H1 (cell line): ENCODE measurements around the gene TSC2. TPM values are rescaled to one million over a fixed set of nuclear protein-coding genes. Genes with fewer than 3 reads are reported as not detected.
"Not testable (repeated sequence)": the region's sequence is repeated elsewhere in the genome, so short reads cannot be mapped to it uniquely, and the experiment has no call there.

Experiments used
- CTCF ChIA-PET: fragments of 300-600 bp; sonication (Branson Sonifier 250); formaldehyde crosslinking; loops from one replicate; lab custom pipeline; 2021; ENCODE audit not compliant: partially characterized antibody; lab: Charles Lee
- POLR2A ChIA-PET: fragments of 300-600 bp; sonication (Branson Sonifier 250); formaldehyde crosslinking; loops from one replicate; lab custom pipeline; 2021; ENCODE audit warnings: inconsistent platforms; ENCODE audit not compliant: partially characterized antibody; lab: Charles Lee
- DNase-seq, 2 experiments: peaks; one replicate each; pipeline versions ENCODE4 v3.0.0 to v3.0.0-alpha.2; 2010 to 2022; ENCODE audit warnings: low spot score in 2 of 2, low read depth in 1 of 2, mixed read lengths in 1 of 2
- FAIRE-seq: peaks from 2 replicates; lab custom pipeline; 2011; peaks lifted over from hg19 to GRCh38; lab: Jason Lieb, UNC
- H2AFZ ChIP-seq: 2 replicates; pipeline ENCODE4 v1.8.1; 2012; ENCODE audit warnings: low read length, inconsistent platforms
- H2AK5ac ChIP-seq: 2 replicates; pipeline ENCODE4 v1.6.1; 2013; ENCODE audit warnings: low read depth, low read length
- H2BK120ac ChIP-seq: replicated peaks from 2 replicates; pipeline ENCODE3; 2013; ENCODE audit warnings: low read depth, low read length, inconsistent platforms
- H2BK12ac ChIP-seq: 2 replicates; pipeline ENCODE4 v1.6.1; 2013; ENCODE audit warnings: low read depth, low read length
- H2BK15ac ChIP-seq: 2 replicates; pipeline ENCODE4 v1.6.1; 2013; ENCODE audit warnings: low read length
- H2BK20ac ChIP-seq: 2 replicates; pipeline ENCODE4 v1.6.1; 2013; ENCODE audit warnings: low read length
- H2BK5ac ChIP-seq: 2 replicates; pipeline ENCODE4 v1.6.1; 2013; ENCODE audit warnings: low read depth, low read length
- H3K14ac ChIP-seq: 2 replicates; pipeline ENCODE4 v1.6.1; 2013; ENCODE audit warnings: inconsistent platforms; ENCODE audit not compliant: insufficient read length
- H3K18ac ChIP-seq: 2 replicates; pipeline ENCODE4 v1.6.1; 2013; ENCODE audit warnings: low read length; ENCODE audit errors: extremely low read depth
- H3K23ac ChIP-seq: 2 replicates; pipeline ENCODE4 v1.6.1; 2013; ENCODE audit warnings: inconsistent platforms; ENCODE audit not compliant: insufficient read length
- H3K23me2 ChIP-seq: 2 replicates; pipeline ENCODE4 v1.6.1; 2013; ENCODE audit warnings: low read depth, low read length
- H3K27ac ChIP-seq: 2 replicates; pipeline ENCODE4 v1.6.1; 2011; ENCODE audit warnings: low read depth, low read length, inconsistent platforms
- H3K27me3 ChIP-seq, 4 experiments: replicated peaks in 1 of 4; 1 replicate in 1 of 4; 2 replicates in 3 of 4; pipeline versions ENCODE4 v1.6.1 to v1.8.1; 2011 to 2013; ENCODE audit warnings: low read length in 3 of 4, mild to moderate bottlenecking in 3 of 4, inconsistent platforms in 2 of 4, mixed read lengths in 2 of 4, moderate library complexity in 1 of 4; ENCODE audit not compliant: control insufficient read depth in 3 of 4, insufficient read depth in 3 of 4; ENCODE audit errors: extremely low read depth in 1 of 4
- H3K36me3 ChIP-seq, 4 experiments: 2 replicates each; pipeline versions ENCODE4 v1.6.1 to v1.8.1; 2011 to 2013; ENCODE audit warnings: mild to moderate bottlenecking in 4 of 4, low read length in 3 of 4, moderate library complexity in 2 of 4, control low read depth in 1 of 4, inconsistent platforms in 1 of 4; ENCODE audit not compliant: insufficient read depth in 4 of 4, control insufficient read depth in 2 of 4
- H3K4ac ChIP-seq: replicated peaks from 2 replicates; pipeline ENCODE3; 2013; ENCODE audit warnings: low read length, low read depth, mixed read lengths, inconsistent platforms; ENCODE audit not compliant: insufficient read length
- H3K4me1 ChIP-seq, 4 experiments: replicated peaks in 1 of 4; 1 replicate in 1 of 4; 2 replicates in 3 of 4; pipeline versions ENCODE4 v1.6.1 to v1.8.1; 2011 to 2013; ENCODE audit warnings: low read length in 3 of 4, inconsistent platforms in 2 of 4, mixed read lengths in 1 of 4; ENCODE audit not compliant: insufficient read depth in 4 of 4, control insufficient read depth in 3 of 4
- H3K4me2 ChIP-seq, 2 experiments: 2 replicates each; pipeline versions ENCODE4 v1.6.1 to v1.8.1; 2011 to 2013; ENCODE audit warnings: low read depth in 2 of 2, low read length in 2 of 2, control low read depth in 1 of 2, inconsistent platforms in 1 of 2, mild to moderate bottlenecking in 1 of 2; ENCODE audit not compliant: insufficient read depth in 1 of 2
- H3K4me3 ChIP-seq, 4 experiments: fragments of 200-600, 300-600 bp in 1 of 4; sonication (generic), shearing (Covaris generic), sonication (Bioruptor Twin) in 1 of 4; 2 replicates each; pipeline versions ENCODE4 v1.5.1 to v1.8.1; 2011 to 2016; ENCODE audit warnings: low read length in 4 of 4, low read depth in 3 of 4, control low read depth in 2 of 4, inconsistent platforms in 2 of 4, mild to moderate bottlenecking in 2 of 4, mixed read lengths in 1 of 4, moderate library complexity in 1 of 4; ENCODE audit not compliant: insufficient read depth in 2 of 4; ENCODE audit errors: extremely low read depth in 1 of 4
- H3K56ac ChIP-seq: replicated peaks from 2 replicates; pipeline ENCODE3; 2013; ENCODE audit warnings: low read depth, mild to moderate bottlenecking, mixed read lengths, low read length, inconsistent platforms; ENCODE audit not compliant: insufficient read length
- H3K79me1 ChIP-seq: 2 replicates; pipeline ENCODE4 v1.6.1; 2013; ENCODE audit warnings: low read depth, low read length, control low read depth
- H3K79me2 ChIP-seq, 2 experiments: 2 replicates each; pipeline versions ENCODE4 v1.6.1 to v1.8.1; 2012 to 2013; ENCODE audit warnings: low read length in 2 of 2, mild to moderate bottlenecking in 2 of 2, inconsistent platforms in 1 of 2; ENCODE audit not compliant: insufficient read depth in 2 of 2, control insufficient read depth in 1 of 2
- H3K9ac ChIP-seq, 4 experiments: replicated peaks in 1 of 4; 1 replicate in 1 of 4; 2 replicates in 3 of 4; pipeline versions ENCODE4 v1.6.1 to v1.8.1; 2011 to 2013; ENCODE audit warnings: low read depth in 3 of 4, low read length in 3 of 4, control low read depth in 2 of 4, mild to moderate bottlenecking in 2 of 4, moderate library complexity in 2 of 4, inconsistent platforms in 1 of 4; ENCODE audit errors: extremely low read depth in 1 of 4
- H3K9me3 ChIP-seq, 2 experiments: 2 replicates each; pipeline versions ENCODE4 v1.6.1 to v1.8.1; 2012 to 2013; ENCODE audit warnings: mild to moderate bottlenecking in 2 of 2, moderate library complexity in 2 of 2, control low read depth in 1 of 2, inconsistent platforms in 1 of 2, low read depth in 1 of 2, low read length in 1 of 2, mixed read lengths in 1 of 2; ENCODE audit not compliant: insufficient read depth in 2 of 2
- H4K20me1 ChIP-seq, 2 experiments: replicated peaks in 1 of 2; 2 replicates each; pipeline versions ENCODE3 to v1.8.1; 2011 to 2013; ENCODE audit warnings: inconsistent platforms in 2 of 2, low read length in 2 of 2, mild to moderate bottlenecking in 1 of 2; ENCODE audit not compliant: insufficient read depth in 2 of 2, control insufficient read depth in 1 of 2
- H4K5ac ChIP-seq: 2 replicates; pipeline ENCODE4 v1.6.1; 2013; ENCODE audit warnings: low read length, low read depth, mixed read lengths, inconsistent platforms; ENCODE audit not compliant: insufficient read length
- H4K8ac ChIP-seq: 2 replicates; pipeline ENCODE4 v1.8.0; 2013; ENCODE audit warnings: mild to moderate bottlenecking, moderate library complexity, low read length, inconsistent platforms; ENCODE audit not compliant: insufficient read depth; ENCODE audit errors: extremely low read depth
- H4K91ac ChIP-seq: replicated peaks from 2 replicates; pipeline ENCODE3; 2013; ENCODE audit warnings: low read length, mixed read lengths, inconsistent platforms; ENCODE audit not compliant: insufficient read length
- WGBS, 2 experiments: shearing (Covaris generic) in 1 of 2; methylation state at CpG; one replicate each; pipeline versions ENCODE4 v1.1.6 to v1.1.7; 2013 to 2015; ENCODE audit warnings: low lambda C conversion rate in 2 of 2, mixed read lengths in 2 of 2, inconsistent platforms in 1 of 2, low coverage in 1 of 2, missing lambda C conversion rate in 1 of 2; ENCODE audit not compliant: insufficient replicate concordance in 2 of 2, insufficient coverage in 1 of 2, insufficient read length in 1 of 2; ENCODE audit errors: extremely low coverage in 1 of 2, missing lambda C conversion rate in 1 of 2; 5-methylcytosine and 5-hydroxymethylcytosine counted together
- polyA plus RNA-seq, 7 experiments: library from polyadenylated mRNA; depleted of rRNA in 3 of 7; stranded (reverse) in 5 of 7; unstranded in 2 of 7; fragments of >200 nt in 5 of 7; fragments of 200-250 nt in 2 of 7; gene quantifications; 1 replicate in 5 of 7; 2 replicates in 1 of 7; 4 replicates in 1 of 7; pipeline versions ENCODE4 v1.2.1 to v1.2.3, GENCODE V29; 2011 to 2013; ENCODE audit warnings: missing spikeins in 2 of 7, mixed read lengths in 2 of 7
- total RNA-seq: library from RNA; stranded (reverse); fragmentation: NEBNext Ultra II Directional; extraction: Animal tissue kit (Norgen Biotek cat#: 25700); gene quantifications from 2 replicates; pipeline ENCODE4 v1.2.1, GENCODE V29; 2021

The TSC2 gene
- total and polyA plus RNA-seq, 2 of the 8 experiments (the other 6 are each of a cell fraction or from before 2014, with no cell fraction given): 65.9 to 96.6 TPM

- H3K4me3 ChIP-seq, H3K79me2 ChIP-seq, H2BK120ac ChIP-seq, FAIRE-seq, H2BK5ac ChIP-seq, H2AK5ac ChIP-seq, H4K5ac ChIP-seq, H3K4ac ChIP-seq, H3K56ac ChIP-seq, H2AFZ ChIP-seq, H4K8ac ChIP-seq, H4K20me1 ChIP-seq, POLR2A ChIA-PET, H4K91ac ChIP-seq, H3K23ac ChIP-seq, H3K79me1 ChIP-seq, H3K4me2 ChIP-seq, H2BK15ac ChIP-seq, H3K27ac ChIP-seq, H3K23me2 ChIP-seq, H3K18ac ChIP-seq, H3K14ac ChIP-seq, H3K4me1 ChIP-seq, DNase-seq, H2BK20ac ChIP-seq, H2BK12ac ChIP-seq, H3K9ac ChIP-seq, H3K27me3 ChIP-seq, H3K9me3 ChIP-seq: not testable (repeated sequence)
- WGBS, 2 experiments: 95% methylated on average over 15 of the region's 22 CpGs; no CpG with 5 or more reads in 1 of the 2 experiments
- CTCF ChIA-PET: interaction anchor here (0.7 kb wide), 1 partner anchor 13 kb away, joined by 3 read pairs; no protein-coding TSS in a partner anchor
- peaks cover 0 to 37% (median 0%) of the 10 kb centered on the region in 4 experiments; a peak in 2 of 8 replicates for H3K36me3 ChIP-seq
Measured at GRCh38 chr16:2105769-2106168, 58.0 kb downstream of the TSC2 start.

DNA sequence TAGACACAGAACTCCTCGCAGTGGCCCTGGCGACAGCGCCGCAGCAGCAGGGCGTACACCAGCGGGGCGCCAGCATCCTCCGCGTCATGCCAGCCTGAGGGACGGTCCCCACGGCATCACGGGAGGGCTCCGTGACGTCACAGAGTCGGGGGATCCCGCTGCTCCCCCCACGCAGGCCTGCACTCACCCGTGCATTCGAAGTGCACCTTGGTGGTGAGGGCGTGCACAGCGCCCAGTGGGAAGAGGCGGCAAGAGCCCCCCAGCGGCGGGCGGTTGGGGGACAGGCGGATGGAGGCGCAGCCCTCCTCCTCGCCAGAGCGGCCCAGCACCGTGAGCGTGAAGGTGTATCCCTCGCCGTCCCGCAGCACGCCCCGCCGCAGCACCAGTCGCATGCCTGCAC lies 58.4 kb downstream of the TSC2 start:
- H3K23me2 ChIP-seq, FAIRE-seq, H2BK20ac ChIP-seq, H3K79me2 ChIP-seq, H3K27me3 ChIP-seq, H4K91ac ChIP-seq, H3K9me3 ChIP-seq, H3K4ac ChIP-seq, H2BK12ac ChIP-seq, H3K27ac ChIP-seq, H2AFZ ChIP-seq, H2BK15ac ChIP-seq, H3K23ac ChIP-seq, H3K9ac ChIP-seq, H3K4me3 ChIP-seq, POLR2A ChIA-PET, H3K18ac ChIP-seq, H4K20me1 ChIP-seq, H3K56ac ChIP-seq, H4K5ac ChIP-seq, H2AK5ac ChIP-seq, H2BK5ac ChIP-seq, H3K4me2 ChIP-seq, DNase-seq, H2BK120ac ChIP-seq, H4K8ac ChIP-seq, H3K4me1 ChIP-seq, H3K14ac ChIP-seq, H3K79me1 ChIP-seq: not testable (repeated sequence)
- CTCF ChIA-PET: interaction anchor here (0.6 kb wide), 1 partner anchor 1365 kb away, joined by 3 read pairs; the partner anchor contains the start of gene CIAO3
- peaks cover 0 to 42% (median 0%) of the 10 kb centered on the region in 4 experiments; a peak in 2 of 8 replicates for H3K36me3 ChIP-seq
- 91% methylated on average over 13 of the region's 38 CpGs; no CpG with 5 or more reads in 1 of the 2 experiments for WGBS, 2 experiments
